Epithelial cell of esophagus (primary cell): Measurements from ENCODE around the gene NIT1.
"Not testable (repeated sequence)": the region's sequence is repeated elsewhere in the genome, so short reads cannot be mapped to it uniquely, and the experiment has no call there.

Source experiments
- DNase-seq: peaks from one replicate; pipeline ENCODE4 v3.0.0; 2010; ENCODE audit warnings: low read depth
- H3K4me3 ChIP-seq: 2 replicates; pipeline ENCODE4 v1.5.1; 2011; ENCODE audit warnings: mild to moderate bottlenecking, low read length, control low read depth
- CTCF ChIP-seq: IDR thresholded peaks from 2 replicates; pipeline ENCODE4 v1.5.1; 2011; ENCODE audit warnings: low read depth, mild to moderate bottlenecking, low read length, control low read depth, inconsistent platforms; ENCODE audit not compliant: insufficient read depth; ENCODE audit errors: missing control alignments

Gene NIT1

GRCh38 chr1:161113915-161114314 is 4.0 kb upstream of the NIT1 start:
- no peak for TF ChIP-seq CTCF
- no peak for DNase-seq
- no peak overlapping the region for H3K4me3 ChIP-seq

GRCh38 chr1:161114556-161114955 is 3.3 kb upstream of the NIT1 start:
- DNase-seq, result no peak
- no peak for TF ChIP-seq CTCF
- H3K4me3 ChIP-seq, result no peak overlapping the region

- TF ChIP-seq CTCF, result no peak
- no peak overlapping the region for H3K4me3 ChIP-seq
- peak; percentile 99 for DNase-seq
Measured at GRCh38 chr1:161115132-161115711, 2.7 kb upstream of the NIT1 start.

- H3K4me3 ChIP-seq, DNase-seq: not testable (repeated sequence)
Measured at GRCh38 chr1:161115961-161116360, 1.9 kb upstream of the NIT1 start.

- peak; percentile 64 for TF ChIP-seq CTCF
- DNase-seq, result peak; percentile 96
- H3K4me3 ChIP-seq, result peak overlapping the region; percentile 97
Measured at GRCh38 chr1:161119092-161119903, 1.4 kb downstream of the NIT1 start.

- H3K4me3 ChIP-seq, result no peak overlapping the region
- no peak for TF ChIP-seq CTCF
- DNase-seq, result no peak
Measured at GRCh38 chr1:161121042-161121650, 3.2 kb downstream of the NIT1 start.

- no peak for DNase-seq
- H3K4me3 ChIP-seq, result no peak overlapping the region
- TF ChIP-seq CTCF, result no peak
Measured at GRCh38 chr1:161121834-161122233, 3.9 kb downstream of the NIT1 start.
